HepG2 (cell line): ENCODE data around the gene VARS1. TPM values are rescaled to one million over a fixed set of nuclear protein-coding genes. Genes with fewer than 3 reads are reported as not detected.

Experiments used
- EEA1 ChIP-seq: sonication (generic); formaldehyde crosslinking; IDR thresholded peaks from 2 replicates; pipeline ENCODE4 v1.5.1; 2020; ENCODE audit warnings: mild to moderate bottlenecking, missing genetic modification reagents, borderline replicate concordance
- ELF3 ChIP-seq: IDR thresholded peaks from 2 replicates; pipeline ENCODE4 v1.6.1; 2016; ENCODE audit warnings: missing genetic modification reagents, missing compliant biosample characterization
- HINFP ChIP-seq: sonication (generic); formaldehyde crosslinking; IDR thresholded peaks from 2 replicates; pipeline ENCODE4 v1.4.0; 2020; ENCODE audit warnings: low read depth, mild to moderate bottlenecking, missing genetic modification reagents
- PRPF4 ChIP-seq: fragments of 200-400 bp; formaldehyde crosslinking; IDR thresholded peaks from 2 replicates; pipeline ENCODE4 v1.6.1; 2016; ENCODE audit warnings: low read length, low read depth; ENCODE audit not compliant: poor library complexity, severe bottlenecking
- RBFOX2 ChIP-seq: fragments of 200-400 bp; formaldehyde crosslinking; IDR thresholded peaks from 2 replicates; pipeline ENCODE4 v1.6.1; 2017; ENCODE audit warnings: low read depth, mild to moderate bottlenecking, low read length
- RFXAP ChIP-seq: sonication (generic); formaldehyde crosslinking; IDR thresholded peaks from 2 replicates; pipeline ENCODE4 v1.4.0; 2020; ENCODE audit warnings: missing genetic modification reagents, borderline replicate concordance
- THAP9 ChIP-seq: sonication (generic); formaldehyde crosslinking; IDR thresholded peaks from 2 replicates; pipeline ENCODE4; 2020; ENCODE audit warnings: missing genetic modification reagents, mild to moderate bottlenecking, borderline replicate concordance
- ZBTB10 ChIP-seq: sonication (generic); formaldehyde crosslinking; IDR thresholded peaks from 2 replicates; pipeline ENCODE4 v1.4.0; 2020; ENCODE audit warnings: missing genetic modification reagents, borderline replicate concordance
- ZBTB42 ChIP-seq: sonication (generic); formaldehyde crosslinking; IDR thresholded peaks from 2 replicates; pipeline ENCODE4 v1.5.0; 2020; ENCODE audit warnings: mild to moderate bottlenecking, missing genetic modification reagents
- ZBTB7A ChIP-seq: sonication (generic); formaldehyde crosslinking; IDR thresholded peaks from 2 replicates; pipeline ENCODE4 v1.8.0; 2022; ENCODE audit warnings: mild to moderate bottlenecking, missing genetic modification reagents
- ZMAT3 ChIP-seq: sonication (generic); formaldehyde crosslinking; conservative IDR thresholded peaks from 2 replicates; pipeline ENCODE4 v1.7.0; 2021; ENCODE audit warnings: missing genetic modification reagents
- ZNF230 ChIP-seq: sonication (generic); formaldehyde crosslinking; IDR thresholded peaks from 2 replicates; pipeline ENCODE4 v1.4.0; 2020; ENCODE audit warnings: mild to moderate bottlenecking, missing genetic modification reagents
- ZNF597 ChIP-seq: sonication (generic); formaldehyde crosslinking; IDR thresholded peaks from 2 replicates; pipeline ENCODE4 v1.5.0; 2020; ENCODE audit warnings: missing genetic modification reagents
- ZNF709 ChIP-seq: sonication (generic); formaldehyde crosslinking; IDR thresholded peaks from 2 replicates; pipeline ENCODE4 v1.5.0; 2020; ENCODE audit warnings: mild to moderate bottlenecking, missing genetic modification reagents
- ZNF766 ChIP-seq: sonication (generic); formaldehyde crosslinking; IDR thresholded peaks from 2 replicates; pipeline ENCODE4 v1.5.0; 2020; ENCODE audit warnings: missing genetic modification reagents, borderline replicate concordance
- ZNF816 ChIP-seq: sonication (generic); formaldehyde crosslinking; IDR thresholded peaks from 2 replicates; pipeline ENCODE4 v1.8.0; 2022; ENCODE audit warnings: missing genetic modification reagents, mild to moderate bottlenecking, borderline replicate concordance
- ZUFSP ChIP-seq: sonication (generic); formaldehyde crosslinking; IDR thresholded peaks from 2 replicates; pipeline ENCODE4 v1.9.0; 2021; ENCODE audit warnings: missing genetic modification reagents, mild to moderate bottlenecking, borderline replicate concordance
- polyA plus RNA-seq, 8 experiments: library from polyadenylated mRNA; depleted of rRNA in 3 of 8; stranded (reverse) in 7 of 8; unstranded in 1 of 8; fragments of >200 nt; fragmentation: Illumina TruSeq in 4 of 8; extraction: Trizol in 4 of 8; gene quantifications; 2 replicates each; pipeline versions ENCODE4 v1.2.1 to v1.2.3, GENCODE V29; 2011 to 2016; ENCODE audit warnings: low read depth in 4 of 8, missing spikeins in 1 of 8, mixed read lengths in 1 of 8; ENCODE audit not compliant: insufficient read depth in 1 of 8
- total RNA-seq, 5 experiments: library from RNA; depleted of rRNA; stranded (reverse); fragments of >200 nt; fragmentation: Illumina TruSeq; extraction: Trizol; gene quantifications; 2 replicates each; pipeline ENCODE4 v1.2.3, GENCODE V29; 2016; ENCODE audit warnings: low read depth in 1 of 5

The VARS1 gene
- total and polyA plus RNA-seq, 2 of the 13 experiments (the other 11 are each of a cell fraction or from before 2014, with no cell fraction given), result 14.7 to 56.1 TPM

- peak; percentile 24; the same call in 1 of the 2 replicates for TF ChIP-seq HINFP (CRISPR knock-in tag)
- peak; percentile 83; the same call in 1 of the 2 replicates for TF ChIP-seq THAP9 (CRISPR knock-in tag)
- TF ChIP-seq ZNF816 (CRISPR knock-in tag), result no peak; the same call in 1 of the 2 replicates
- no peak for TF ChIP-seq PRPF4
- 0 out of 2 replicates have a peak, but pooled peaks have one; percentile 46 for TF ChIP-seq ZBTB7A (CRISPR knock-in tag)
- peak; percentile 38; the same call in 1 of the 2 replicates for TF ChIP-seq ELF3
- TF ChIP-seq RBFOX2, result peak; percentile 100
- TF ChIP-seq ZNF230 (CRISPR knock-in tag), result peak; percentile 92
- TF ChIP-seq EEA1 (CRISPR knock-in tag), result no peak
- TF ChIP-seq ZBTB10 (CRISPR knock-in tag), result peak; percentile 82; the same call in 1 of the 2 replicates
- 0 out of 2 replicates have a peak, but pooled peaks have one; percentile 61 for TF ChIP-seq ZMAT3 (CRISPR knock-in tag)
- TF ChIP-seq RFXAP (CRISPR knock-in tag), result peak; percentile 88
- TF ChIP-seq ZBTB42 (CRISPR knock-in tag), result peak; percentile 62; the same call in 1 of the 2 replicates
- TF ChIP-seq ZNF597 (CRISPR knock-in tag), result peak; percentile 58; the same call in 1 of the 2 replicates
- 0 out of 2 replicates have a peak, but pooled peaks have one; percentile 58 for TF ChIP-seq ZNF709 (CRISPR knock-in tag)
- peak; percentile 84 for TF ChIP-seq ZNF766 (CRISPR knock-in tag)
- 0 out of 2 replicates have a peak, but pooled peaks have one; percentile 63 for TF ChIP-seq ZUFSP
These were observed 39.1 kb upstream of the VARS1 start (continued) for GRCh38 chr6:31834367-31835250.
